ENCODE measurements around the gene LMF1. TPM values are rescaled to one million over a fixed set of nuclear protein-coding genes. Genes with fewer than 3 reads are reported as not detected.

LMF1 gene
- total RNA-seq, 6 donors from 2014 or later, result 20.3 to 147 (median 28.2) TPM

- TF ChIP-seq CTCF (IDR thresholded peaks at IDR 0.05) (no peak), EP300 (IDR thresholded peaks at IDR 0.05) (no peak), POLR2A (IDR thresholded peaks at IDR 0.05) (no peak), POLR2AphosphoS5 (IDR thresholded peaks at IDR 0.05) (no peak)
- peaks cover 0 to 12% (median 9%) of the 10 kb centered on the region in 4 donors for H3K4me1 ChIP-seq
- H3K36me3 ChIP-seq, result no peaks in the 10 kb centered on the region
- H3K27me3 ChIP-seq, result no peaks in the 10 kb centered on the region
- H3K9me3 ChIP-seq, result peaks cover 0 to 13% (median 5%) of the 10 kb centered on the region in 4 donors
- H3K27ac ChIP-seq, result no peak overlapping the region
- 95 to 100% methylated on average over 5 to 9 of the region's 11 CpGs for WGBS, 2 donors
- H3K4me3 ChIP-seq, result no peak overlapping the region
- DNase-seq (peak in 1 of 2 donors; percentile 62), ATAC-seq (ENCODE audit: low FRiP score in 2 of 2) (no peak)
These were observed 28.9 kb upstream of the LMF1 start for GRCh38 chr16:999677-1000076.

GRCh38 chr16:998615-999014 lies 27.8 kb upstream of the LMF1 start:
- 88 to 90% methylated on average over 11 of the region's 11 CpGs for WGBS, 2 donors
- no peak for ATAC-seq (ENCODE audit: low FRiP score in 2 of 2)
- H3K27me3 ChIP-seq, result no peaks in the 10 kb centered on the region

GRCh38 chr16:998211-998610 lies 27.4 kb upstream of the LMF1 start:
- ATAC-seq (ENCODE audit: low FRiP score in 2 of 2) (no peak), DNase-seq (peak in 1 of 2 donors; percentile 66)
- H3K4me3 ChIP-seq, result peak overlapping the region in 1 of 4 donors; percentile 33
- H3K36me3 ChIP-seq, result no peaks in the 10 kb centered on the region
- no peak for TF ChIP-seq POLR2A (IDR thresholded peaks at IDR 0.05)
- TF ChIP-seq POLR2AphosphoS5 (IDR thresholded peaks at IDR 0.05), result no peak
- TF ChIP-seq EP300 (IDR thresholded peaks at IDR 0.05), result no peak
- 81 to 100% methylated on average over 1 to 11 of the region's 11 CpGs for WGBS, 2 donors
- peaks cover 0 to 16% (median 6%) of the 10 kb centered on the region in 4 donors for H3K9me3 ChIP-seq
- peaks cover 0 to 12% (median 9%) of the 10 kb centered on the region in 4 donors for H3K4me1 ChIP-seq
- no peaks in the 10 kb centered on the region for H3K27me3 ChIP-seq
- peak overlapping the region in 1 of 4 donors; percentile 17 for H3K27ac ChIP-seq

More at GRCh38 chr16:998615-999014, 27.8 kb upstream of the LMF1 start:
- H3K9me3 ChIP-seq, result peaks cover 0 to 16% (median 6%) of the 10 kb centered on the region in 4 donors
- no peak overlapping the region for H3K27ac ChIP-seq
- peaks cover 0 to 12% (median 9%) of the 10 kb centered on the region in 4 donors for H3K4me1 ChIP-seq
- peak in 1 of 2 donors; percentile 69 for DNase-seq
- TF ChIP-seq EP300 (IDR thresholded peaks at IDR 0.05) (no peak), CTCF (IDR thresholded peaks at IDR 0.05) (no peak), POLR2A (IDR thresholded peaks at IDR 0.05) (no peak)
- no peak overlapping the region for H3K4me3 ChIP-seq
- no peaks in the 10 kb centered on the region for H3K36me3 ChIP-seq

GRCh38 chr16:997440-998051 lies 26.8 kb upstream of the LMF1 start:
- TF ChIP-seq POLR2AphosphoS5 (IDR thresholded peaks at IDR 0.05) (no peak), CTCF (IDR thresholded peaks at IDR 0.05) (no peak)
- WGBS, 2 donors, result 17 to 40% methylated on average over 9 to 18 of the region's 39 CpGs
- H3K4me1 ChIP-seq, result peaks cover 0 to 12% (median 9%) of the 10 kb centered on the region in 4 donors
- H3K36me3 ChIP-seq, result no peaks in the 10 kb centered on the region
- ATAC-seq (ENCODE audit: low FRiP score in 2 of 2) (peak; percentile 16 to 52), DNase-seq (peak; percentile 51 to 83)
- H3K27me3 ChIP-seq, result no peaks in the 10 kb centered on the region
- H3K9me3 ChIP-seq, result peaks cover 0 to 16% (median 6%) of the 10 kb centered on the region in 4 donors
- peak overlapping the region in 3 of 4 donors; percentile 17 to 33 (median 17) for H3K4me3 ChIP-seq
- H3K27ac ChIP-seq, result peak overlapping the region in 2 of 4 donors; percentile 17 to 26

GRCh38 chr16:996681-997080 lies 25.9 kb upstream of the LMF1 start:
- 65 to 81% methylated on average over 3 to 6 of the region's 6 CpGs for WGBS, 2 donors
- no peaks in the 10 kb centered on the region for H3K36me3 ChIP-seq
- no peak for DNase-seq
- H3K9me3 ChIP-seq, result peaks cover 0 to 16% (median 6%) of the 10 kb centered on the region in 4 donors
- TF ChIP-seq CTCF (IDR thresholded peaks at IDR 0.05), result no peak
- TF ChIP-seq POLR2A (IDR thresholded peaks at IDR 0.05), result no peak
- no peak for TF ChIP-seq EP300 (IDR thresholded peaks at IDR 0.05)
- TF ChIP-seq POLR2AphosphoS5 (IDR thresholded peaks at IDR 0.05), result no peak
- no peak overlapping the region for H3K4me3 ChIP-seq
- ATAC-seq (ENCODE audit: low FRiP score in 2 of 2), result no peak
- no peak overlapping the region for H3K27ac ChIP-seq
- H3K4me1 ChIP-seq, result peaks cover 0 to 12% (median 9%) of the 10 kb centered on the region in 4 donors
- H3K27me3 ChIP-seq, result no peaks in the 10 kb centered on the region

Measured in upper lobe of left lung (tissue), 6 donors.